Activated CD4-positive, alpha-beta T cell treated with anti-CD3 and anti-CD28 coated beads, Interleukin-2, amount 50 U/mL, for 48 hours (primary cell): ENCODE data around the gene CNMD.

Experiments used
- DNase-seq, 2 experiments: peaks; one replicate each; pipeline ENCODE4 v3.0.0-alpha.2; 2020

The CNMD gene

DNA sequence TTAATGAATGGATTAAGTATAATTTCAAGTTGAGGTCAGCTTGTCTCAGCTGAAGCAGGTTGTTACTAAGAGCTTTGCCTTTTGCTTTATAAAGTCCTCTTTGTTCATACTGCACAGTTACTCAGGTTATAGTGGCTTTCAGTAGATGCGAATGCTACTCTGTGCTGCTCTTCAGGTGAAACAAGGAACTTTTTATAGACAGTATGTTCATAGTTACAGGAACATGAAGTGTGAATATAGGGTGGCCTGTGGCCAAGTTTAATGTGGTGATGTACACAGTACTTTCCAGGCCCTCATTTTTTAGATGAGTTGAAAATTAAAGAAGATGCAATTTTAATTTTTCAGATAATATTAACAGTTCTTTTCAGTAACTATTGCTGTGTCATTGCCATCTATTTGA is 66.2 kb downstream of the CNMD start:
- DNase-seq, result no peak

DNA sequence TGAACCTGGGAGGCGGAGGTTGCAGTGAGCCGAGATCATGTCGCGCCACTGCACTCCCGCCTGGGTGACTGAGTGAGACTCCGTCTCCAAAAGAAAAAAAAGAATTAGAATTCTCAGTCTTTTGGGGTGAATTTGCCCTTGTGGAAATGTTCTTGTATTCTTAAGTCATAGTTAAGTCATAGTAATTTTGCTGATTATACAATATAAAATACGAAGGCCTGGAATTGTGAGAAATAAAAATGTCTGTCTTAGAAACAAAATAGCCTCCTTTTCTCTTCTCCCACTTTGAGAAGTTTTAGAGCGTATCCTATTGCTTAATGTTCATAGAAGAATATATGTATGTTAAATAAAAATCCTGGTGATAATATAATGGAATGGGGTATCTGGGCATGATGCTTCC is 68.9 kb downstream of the CNMD start:
- DNase-seq, result no peak

GRCh38 chr13:52669677-52670076 is 69.9 kb downstream of the CNMD start:
- no peak for DNase-seq

DNA sequence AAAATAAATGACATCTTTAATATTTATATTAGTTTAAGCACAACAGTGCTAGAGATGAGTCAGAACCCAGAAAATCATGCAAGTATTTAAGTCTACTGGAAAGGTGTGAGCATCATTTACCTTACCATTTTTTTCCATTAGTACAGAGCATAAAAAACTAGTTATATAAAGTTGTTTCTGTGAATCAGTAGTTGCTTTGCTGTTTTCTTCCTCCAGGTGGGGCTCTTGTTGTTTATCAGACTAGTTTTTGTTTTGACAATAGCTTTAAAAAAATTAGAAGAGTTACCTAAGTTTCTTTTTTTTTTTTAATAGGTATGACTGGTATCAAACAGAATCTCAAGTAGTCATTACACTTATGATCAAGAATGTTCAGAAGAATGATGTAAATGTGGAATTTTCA is 74.3 kb downstream of the CNMD start:
- no peak for DNase-seq

DNA sequence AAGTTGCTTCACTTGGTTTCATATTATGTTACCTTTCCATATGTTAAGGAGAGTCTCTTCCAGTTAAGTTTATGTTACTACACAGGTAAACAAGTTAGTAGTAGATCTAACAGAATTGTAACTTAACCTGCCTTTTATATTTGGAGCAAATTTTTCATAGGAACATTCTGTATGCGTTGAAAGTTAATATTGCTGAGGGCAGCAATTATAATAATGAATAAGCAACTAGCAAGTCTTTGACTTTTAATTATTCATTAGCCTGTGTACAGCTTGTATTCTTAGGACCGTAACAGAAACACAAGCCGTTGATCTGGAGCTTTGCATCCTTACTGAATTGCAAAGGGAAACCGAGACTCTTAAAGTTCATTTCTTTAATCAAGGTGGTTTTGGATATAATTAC is 75.3 kb downstream of the CNMD start:
- DNase-seq, result no peak

DNA sequence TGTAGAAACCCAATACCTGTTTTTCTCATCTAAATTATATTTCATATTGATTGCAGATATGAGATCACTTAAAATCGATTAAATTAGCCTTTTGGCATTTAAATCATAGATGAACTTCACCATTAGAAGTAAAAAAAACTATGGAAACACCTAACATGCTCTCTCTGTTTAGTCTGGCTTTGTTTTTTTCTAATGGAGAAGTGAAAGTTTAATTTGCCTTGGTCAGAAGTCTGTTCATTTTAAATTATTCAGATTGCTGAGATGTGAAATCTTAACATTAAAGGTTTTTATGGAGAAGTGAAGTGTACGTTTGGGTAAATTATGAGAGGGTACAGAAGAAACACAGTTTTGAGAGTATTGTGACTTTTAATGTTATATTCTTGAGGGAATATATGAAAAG is 80.3 kb downstream of the CNMD start:
- no peak for DNase-seq
